Ishikawa (cell line): ENCODE measurements around the gene SPATA21.

Source experiments
- CEBPB ChIP-seq: IDR thresholded peaks from 2 replicates; pipeline ENCODE4 v1.6.1; 2012
- CREB1 ChIP-seq: IDR thresholded peaks from 2 replicates; pipeline ENCODE4 v1.6.1; 2012; ENCODE audit warnings: low read depth
- EGR1 ChIP-seq: IDR thresholded peaks from 2 replicates; pipeline ENCODE4 v1.6.1; 2012
- EP300 ChIP-seq: IDR thresholded peaks from 2 replicates; pipeline ENCODE4 v1.6.1; 2012; ENCODE audit warnings: borderline replicate concordance
- FOXM1 ChIP-seq: IDR thresholded peaks from 2 replicates; pipeline ENCODE4 v1.6.1; 2012; ENCODE audit warnings: low read depth, borderline replicate concordance
- RAD21 ChIP-seq: IDR thresholded peaks from 2 replicates; pipeline ENCODE4 v1.6.1; 2012; ENCODE audit warnings: low read depth
- REST ChIP-seq: IDR thresholded peaks from 2 replicates; pipeline ENCODE4 v1.6.1; 2012; ENCODE audit warnings: low read depth, mild to moderate bottlenecking
- TAF1 ChIP-seq: IDR thresholded peaks from 2 replicates; pipeline ENCODE4 v1.6.1; 2012; ENCODE audit warnings: low read depth, mild to moderate bottlenecking
- TEAD4 ChIP-seq: IDR thresholded peaks from 2 replicates; pipeline ENCODE4 v1.6.1; 2012
- ZBTB7A ChIP-seq: IDR thresholded peaks from 2 replicates; pipeline ENCODE4 v1.6.1; 2012; ENCODE audit warnings: low read depth
- TF ChIP-seq, protein P1 (sequence below): IDR thresholded peaks from 2 replicates; pipeline ENCODE4 v1.6.1; 2012

DNA sequence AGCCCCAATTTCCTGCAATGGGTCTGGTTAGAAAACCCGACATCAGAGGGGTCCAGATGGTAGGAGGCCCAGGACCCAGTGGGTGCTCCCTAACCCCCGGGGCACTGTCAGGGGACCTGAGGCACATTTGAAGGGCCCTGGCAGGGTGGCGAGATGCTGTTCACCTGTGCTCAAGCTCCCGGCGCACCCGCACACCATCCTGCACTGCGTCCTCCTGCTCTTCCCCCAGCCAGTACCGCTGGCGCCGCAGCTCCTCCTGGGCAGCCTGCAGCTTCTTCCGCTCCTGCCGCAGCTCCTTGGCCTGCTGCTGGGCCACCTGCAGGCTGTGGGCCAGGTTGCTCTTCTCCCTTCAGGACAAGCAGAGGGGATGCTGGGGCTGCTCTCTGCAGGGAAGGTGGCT is 40.9 kb upstream of the SPATA21 start:
- TF ChIP-seq RAD21 = no peak
- no peak for TF ChIP-seq FOXM1
- TF ChIP-seq EGR1 = no peak
- TF ChIP-seq, protein P1, sequence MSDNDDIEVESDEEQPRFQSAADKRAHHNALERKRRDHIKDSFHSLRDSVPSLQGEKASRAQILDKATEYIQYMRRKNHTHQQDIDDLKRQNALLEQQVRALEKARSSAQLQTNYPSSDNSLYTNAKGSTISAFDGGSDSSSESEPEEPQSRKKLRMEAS = no peak
- no peak for TF ChIP-seq CEBPB
- TF ChIP-seq EP300 = no peak
- no peak for TF ChIP-seq ZBTB7A
- no peak for TF ChIP-seq TEAD4
- no peak for TF ChIP-seq TAF1
- no peak for TF ChIP-seq REST
- TF ChIP-seq CREB1 = no peak
